ENCODE results near the gene FILIP1L.

DNA sequence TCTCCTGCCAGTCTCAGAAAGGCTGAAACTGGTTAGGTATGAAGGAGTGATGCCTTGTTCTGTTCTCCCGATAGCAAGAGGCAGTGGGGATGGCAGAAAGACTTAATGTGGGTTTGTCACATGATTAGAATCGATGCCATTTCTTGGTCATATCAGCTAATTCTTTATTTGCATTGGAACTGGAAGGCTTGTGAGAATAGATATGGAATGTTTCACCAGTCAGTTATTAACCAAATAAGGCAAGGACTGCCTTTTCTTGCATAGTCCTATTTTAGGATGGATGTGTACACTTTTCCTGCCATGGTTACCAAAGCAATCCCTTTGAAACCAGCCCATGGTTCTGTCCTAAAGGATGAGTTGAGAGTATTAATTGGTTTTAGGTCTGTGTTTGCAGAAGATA, 33.7 kb downstream of the FILIP1L start:
- TF ChIP-seq, protein P1, sequence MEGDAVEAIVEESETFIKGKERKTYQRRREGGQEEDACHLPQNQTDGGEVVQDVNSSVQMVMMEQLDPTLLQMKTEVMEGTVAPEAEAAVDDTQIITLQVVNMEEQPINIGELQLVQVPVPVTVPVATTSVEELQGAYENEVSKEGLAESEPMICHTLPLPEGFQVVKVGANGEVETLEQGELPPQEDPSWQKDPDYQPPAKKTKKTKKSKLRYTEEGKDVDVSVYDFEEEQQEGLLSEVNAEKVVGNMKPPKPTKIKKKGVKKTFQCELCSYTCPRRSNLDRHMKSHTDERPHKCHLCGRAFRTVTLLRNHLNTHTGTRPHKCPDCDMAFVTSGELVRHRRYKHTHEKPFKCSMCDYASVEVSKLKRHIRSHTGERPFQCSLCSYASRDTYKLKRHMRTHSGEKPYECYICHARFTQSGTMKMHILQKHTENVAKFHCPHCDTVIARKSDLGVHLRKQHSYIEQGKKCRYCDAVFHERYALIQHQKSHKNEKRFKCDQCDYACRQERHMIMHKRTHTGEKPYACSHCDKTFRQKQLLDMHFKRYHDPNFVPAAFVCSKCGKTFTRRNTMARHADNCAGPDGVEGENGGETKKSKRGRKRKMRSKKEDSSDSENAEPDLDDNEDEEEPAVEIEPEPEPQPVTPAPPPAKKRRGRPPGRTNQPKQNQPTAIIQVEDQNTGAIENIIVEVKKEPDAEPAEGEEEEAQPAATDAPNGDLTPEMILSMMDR (IDR thresholded peaks at IDR 0.05) = no peak
- no peak for TF ChIP-seq POLR2A (IDR thresholded peaks at IDR 0.05)

Data from breast epithelium (tissue), 3 donors.